Esophagus squamous epithelium (tissue), 4 donors: Measurements from ENCODE around the gene PIGX.

ENCODE experiments used
- POLR2A ChIP-seq, 4 donors: fragments of 450-650 bp; IDR thresholded peaks; one replicate each; pipeline ENCODE4 v1.6.1; 2017; ENCODE audit warnings: antibody characterized with exemption in 4 of 4, mild to moderate bottlenecking in 4 of 4, moderate library complexity in 3 of 4
- TF ChIP-seq, protein P1 (sequence below), 6 experiments: fragments of 450-650 bp in 4 of 6; fragments of 200-600 bp in 2 of 6; sonication (generic) in 2 of 6; IDR thresholded peaks; one replicate each; pipeline ENCODE4 v1.5.1; 2016 to 2019; ENCODE audit warnings: antibody characterized with exemption in 6 of 6, mild to moderate bottlenecking in 4 of 6, moderate library complexity in 4 of 6

GRCh38 chr3:196777836-196778235 lies 65.7 kb downstream of the PIGX start:
- TF ChIP-seq, protein P1, sequence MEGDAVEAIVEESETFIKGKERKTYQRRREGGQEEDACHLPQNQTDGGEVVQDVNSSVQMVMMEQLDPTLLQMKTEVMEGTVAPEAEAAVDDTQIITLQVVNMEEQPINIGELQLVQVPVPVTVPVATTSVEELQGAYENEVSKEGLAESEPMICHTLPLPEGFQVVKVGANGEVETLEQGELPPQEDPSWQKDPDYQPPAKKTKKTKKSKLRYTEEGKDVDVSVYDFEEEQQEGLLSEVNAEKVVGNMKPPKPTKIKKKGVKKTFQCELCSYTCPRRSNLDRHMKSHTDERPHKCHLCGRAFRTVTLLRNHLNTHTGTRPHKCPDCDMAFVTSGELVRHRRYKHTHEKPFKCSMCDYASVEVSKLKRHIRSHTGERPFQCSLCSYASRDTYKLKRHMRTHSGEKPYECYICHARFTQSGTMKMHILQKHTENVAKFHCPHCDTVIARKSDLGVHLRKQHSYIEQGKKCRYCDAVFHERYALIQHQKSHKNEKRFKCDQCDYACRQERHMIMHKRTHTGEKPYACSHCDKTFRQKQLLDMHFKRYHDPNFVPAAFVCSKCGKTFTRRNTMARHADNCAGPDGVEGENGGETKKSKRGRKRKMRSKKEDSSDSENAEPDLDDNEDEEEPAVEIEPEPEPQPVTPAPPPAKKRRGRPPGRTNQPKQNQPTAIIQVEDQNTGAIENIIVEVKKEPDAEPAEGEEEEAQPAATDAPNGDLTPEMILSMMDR (IDR thresholded peaks at IDR 0.05) = no peak
- TF ChIP-seq POLR2A (IDR thresholded peaks at IDR 0.05) = no peak
